ENCODE results near the gene SEPTIN8. TPM values are rescaled to one million over a fixed set of nuclear protein-coding genes. Genes with fewer than 3 reads are reported as not detected.

Gene SEPTIN8
- total and polyA plus RNA-seq, 2 of the 8 experiments (the other 6 are each of a cell fraction or from before 2014, with no cell fraction given): 21.2 to 33.0 TPM

- Histone ChIP-seq H2BK120ac (replicated peaks; ENCODE audit: low read depth, low read length) (no peak overlapping the region), H2BK5ac (ENCODE audit: low read depth, low read length) (no peak overlapping the region), H4K8ac (ENCODE audit: extremely low read depth, insufficient read depth, low read length) (no peak overlapping the region; the same call in 1 of the 2 replicates), H3K4ac (replicated peaks; ENCODE audit: insufficient read length, low read depth, low read length) (no peak overlapping the region), H3K18ac (ENCODE audit: extremely low read depth, low read length) (no peak overlapping the region), H3K79me2 (ENCODE audit: control insufficient read depth in 1 of 2, insufficient read depth in 2 of 2, low read length in 2 of 2) (peaks cover 0 to 7% of the 10 kb centered on the region in 2 experiments; a peak in 1 of 4 replicates), H3K56ac (replicated peaks; ENCODE audit: insufficient read length, low read depth, low read length) (no peak overlapping the region), H3K27me3 (replicated peaks in 1 of 4; ENCODE audit: control insufficient read depth in 3 of 4, extremely low read depth in 1 of 4, insufficient read depth in 3 of 4, low read length in 3 of 4) (peaks cover 0 to 13% (median 9%) of the 10 kb centered on the region in 4 experiments; a peak in 5 of 7 replicates), H3K9ac (replicated peaks in 1 of 4; ENCODE audit: extremely low read depth in 1 of 4, low read depth in 3 of 4, low read length in 3 of 4) (no peak overlapping the region), H4K91ac (replicated peaks; ENCODE audit: insufficient read length, low read length) (no peak overlapping the region), H3K4me2 (ENCODE audit: insufficient read depth in 1 of 2, low read depth in 2 of 2, low read length in 2 of 2) (no peak overlapping the region), H3K9me3 (ENCODE audit: insufficient read depth in 2 of 2, low read depth in 1 of 2, low read length in 1 of 2) (no peaks in the 10 kb centered on the region), H3K14ac (ENCODE audit: insufficient read length) (no peak overlapping the region), H2BK12ac (ENCODE audit: low read depth, low read length) (peak overlapping the region; percentile 55; the same call in 1 of the 2 replicates), H2AK5ac (ENCODE audit: low read depth, low read length) (no peak overlapping the region), H3K4me3 (ENCODE audit: extremely low read depth in 1 of 4, insufficient read depth in 2 of 4, low read depth in 3 of 4, low read length in 4 of 4) (no peak overlapping the region), H3K23ac (ENCODE audit: insufficient read length) (no peak overlapping the region), H3K23me2 (ENCODE audit: low read depth, low read length) (no peaks in the 10 kb centered on the region), H3K36me3 (ENCODE audit: control insufficient read depth in 2 of 4, insufficient read depth in 4 of 4, low read length in 3 of 4) (no peaks in the 10 kb centered on the region), H2BK20ac (ENCODE audit: low read length) (no peak overlapping the region), H4K20me1 (replicated peaks in 1 of 2; ENCODE audit: control insufficient read depth in 1 of 2, insufficient read depth in 2 of 2, low read length in 2 of 2) (peaks cover 3 to 13% of the 10 kb centered on the region in 2 experiments), H3K79me1 (ENCODE audit: low read depth, low read length) (peaks cover 6% of the 10 kb centered on the region), H2AFZ (ENCODE audit: low read length) (no peak overlapping the region), H4K5ac (ENCODE audit: insufficient read length, low read depth, low read length) (no peak overlapping the region), H3K27ac (ENCODE audit: low read depth, low read length) (no peak overlapping the region), H3K4me1 (replicated peaks in 1 of 4; ENCODE audit: control insufficient read depth in 3 of 4, insufficient read depth in 4 of 4, low read length in 3 of 4) (peaks cover 0 to 17% (median 5%) of the 10 kb centered on the region in 4 experiments; a peak in 5 of 7 replicates), H2BK15ac (ENCODE audit: low read length) (no peak overlapping the region)
- WGBS, 2 experiments (ENCODE audit: extremely low coverage in 1 of 2, insufficient coverage in 1 of 2, insufficient read length in 1 of 2, insufficient replicate concordance in 2 of 2, low coverage in 1 of 2, low lambda C conversion rate in 2 of 2, missing lambda C conversion rate in 1 of 2): 78% methylated on average over 8 of the region's 8 CpGs; no CpG with 5 or more reads in 1 of the 2 experiments
- FAIRE-seq (no peak), DNase-seq (ENCODE audit: low read depth in 1 of 2, low spot score in 2 of 2) (no peak)
- POLR2A ChIA-PET (ENCODE audit: partially characterized antibody): interaction anchor here (1.1 kb wide), 2 partner anchors 23 to 54 kb away, joined by 3 to 5 read pairs; partner anchors contain the start of gene CCNI2
- CTCF ChIA-PET (ENCODE audit: partially characterized antibody): interaction anchor here (0.7 to 6.6 kb wide), 8 partner anchors 11 to 50 kb away, joined by 3 to 58 read pairs (median 5); partner anchors contain the start of gene CCNI2
- TF ChIP-seq RAD21 (IDR thresholded peaks at IDR 0.05 in 1 of 2, conservative IDR thresholded peaks at IDR 0.05 in 1 of 2; ENCODE audit: low read depth in 2 of 2, low read length in 2 of 2) (no peak), TEAD4 (IDR thresholded peaks at IDR 0.05; ENCODE audit: low read depth, low read length) (no peak), YY1 (IDR thresholded peaks at IDR 0.05; ENCODE audit: low read depth, low read length) (no peak), SIRT6 (IDR thresholded peaks at IDR 0.05; ENCODE audit: low read length) (no peak), CBX5 (IDR thresholded peaks at IDR 0.05; ENCODE audit: low read depth, low read length) (no peak), SIX5 (IDR thresholded peaks at IDR 0.05; ENCODE audit: low read depth, low read length) (no peak), ZNF274 (IDR thresholded peaks at IDR 0.05; ENCODE audit: borderline replicate concordance, extremely low read depth, low read length) (no peak), POLR2A (IDR thresholded peaks at IDR 0.05; ENCODE audit: control extremely low read depth in 1 of 2, low read depth in 2 of 2, low read length in 2 of 2) (no peak), EZH2 (IDR thresholded peaks at IDR 0.05; ENCODE audit: low read depth, low read length, severe bottlenecking) (no peak), KDM1A (IDR thresholded peaks at IDR 0.05; ENCODE audit: borderline replicate concordance, low read length) (no peak), POU5F1 (IDR thresholded peaks at IDR 0.05; ENCODE audit: low read depth, low read length) (no peak), KDM5A (IDR thresholded peaks at IDR 0.05; ENCODE audit: low read length) (no peak), NRF1 (IDR thresholded peaks at IDR 0.05; ENCODE audit: low read depth, low read length) (no peak)
Observed at GRCh38 chr5:132770476-132771159, 6.4 kb downstream of the SEPTIN8 start.

Data from H1 (cell line).